Neural cell (in vitro differentiated cells): Measurements from ENCODE around the gene NACA.

Source experiments
- CTCF ChIP-seq: fragments of 450-650 bp; IDR thresholded peaks from 2 replicates; pipeline ENCODE4 v1.5.1; 2014; ENCODE audit warnings: antibody characterized with exemption, mild to moderate bottlenecking, moderate library complexity; ENCODE audit not compliant: poor library complexity, severe bottlenecking
- EZH2 ChIP-seq: fragments of 200-600, 300-800 bp; shearing (Covaris generic), sonication (generic); IDR thresholded peaks from 2 replicates; pipeline ENCODE4 v1.6.1; 2014; ENCODE audit warnings: antibody characterized with exemption, low read length, borderline replicate concordance, mild to moderate bottlenecking; ENCODE audit not compliant: insufficient read depth, poor library complexity, severe bottlenecking
- POLR2AphosphoS5 ChIP-seq: IDR thresholded peaks from 2 replicates; pipeline ENCODE4 v1.6.1; 2012
- RAD21 ChIP-seq: fragments of 450-650 bp; conservative IDR thresholded peaks from 2 replicates; pipeline ENCODE4 v1.6.1; 2014; ENCODE audit warnings: antibody characterized with exemption, mild to moderate bottlenecking, moderate library complexity
- REST ChIP-seq: IDR thresholded peaks from 2 replicates; pipeline ENCODE4 v1.6.1; 2012; ENCODE audit warnings: borderline replicate concordance
- TAF1 ChIP-seq: IDR thresholded peaks from 2 replicates; pipeline ENCODE4 v1.6.1; 2012; ENCODE audit warnings: low read depth

- TF ChIP-seq CTCF (no peak), EZH2 (no peak), TAF1 (no peak), RAD21 (no peak), POLR2AphosphoS5 (no peak), REST (no peak)
Observed at GRCh38 chr12:56753566-56753965, 28.5 kb upstream of the NACA start.
